HG03045 (cell line): ENCODE results near the gene MTMR3.
"Not testable (repeated sequence)": the region's sequence is repeated elsewhere in the genome, so short reads cannot be mapped to it uniquely, and the experiment has no call there.

Source experiments
- ATAC-seq: cut with Tn5 transposase; IDR thresholded peaks from one replicate; pipeline ENCODE4 v1.9.1; 2021; ENCODE audit warnings: mild to moderate bottlenecking, moderate library complexity; ENCODE audit not compliant: unreplicated experiment

Gene MTMR3

GRCh38 chr22:29883045-29883774, at the start of gene MTMR3:
MTMR3 (plus strand) TSS chr22:29883174; CDS start chr22:29971060, 87,886 bp downstream.
- peak; percentile 81 for ATAC-seq

GRCh38 chr22:29833392-29833965, 49.5 kb upstream of the MTMR3 start:
- ATAC-seq, result no peak

GRCh38 chr22:29834046-29834445, 48.9 kb upstream of the MTMR3 start:
- ATAC-seq, result no peak

- ATAC-seq, result not testable (repeated sequence)
Measured at GRCh38 chr22:29836791-29837370, 46.1 kb upstream of the MTMR3 start.

- peak; percentile 93 for ATAC-seq
Measured at GRCh38 chr22:29837741-29838598, 45.0 kb upstream of the MTMR3 start, which contains the start of gene ASCC2. ASCC2 (minus strand) TSS chr22:29838274; CDS start chr22:29832325, 5,949 bp downstream.

- no peak for ATAC-seq
Measured at GRCh38 chr22:29838599-29838956, 44.4 kb upstream of the MTMR3 start.

- no peak for ATAC-seq
Measured at GRCh38 chr22:29839039-29839438, 43.9 kb upstream of the MTMR3 start.

GRCh38 chr22:29840498-29840897, 42.5 kb upstream of the MTMR3 start:
- ATAC-seq, result no peak

- no peak for ATAC-seq
Measured at GRCh38 chr22:29842172-29842571, 40.8 kb upstream of the MTMR3 start.

GRCh38 chr22:29842740-29843139, 40.2 kb upstream of the MTMR3 start:
- no peak for ATAC-seq

- ATAC-seq, result no peak
Measured at GRCh38 chr22:29846290-29846689, 36.7 kb upstream of the MTMR3 start.

GRCh38 chr22:29848111-29848510, 34.9 kb upstream of the MTMR3 start:
- no peak for ATAC-seq

- ATAC-seq, result no peak
Measured at GRCh38 chr22:29854432-29854831, 28.5 kb upstream of the MTMR3 start.

- no peak for ATAC-seq
Measured at GRCh38 chr22:29855611-29856181, 27.3 kb upstream of the MTMR3 start.

- ATAC-seq, result no peak
Measured at GRCh38 chr22:29856496-29856895, 26.5 kb upstream of the MTMR3 start.

GRCh38 chr22:29859030-29859429, 23.9 kb upstream of the MTMR3 start:
- not testable (repeated sequence) for ATAC-seq

GRCh38 chr22:29860006-29860766, 22.8 kb upstream of the MTMR3 start:
- no peak for ATAC-seq

- no peak for ATAC-seq
Measured at GRCh38 chr22:29861672-29862297, 21.2 kb upstream of the MTMR3 start.

- not testable (repeated sequence) for ATAC-seq
Measured at GRCh38 chr22:29865572-29865971, 17.4 kb upstream of the MTMR3 start.

- no peak for ATAC-seq
Measured at GRCh38 chr22:29867260-29867659, 15.7 kb upstream of the MTMR3 start.
